HepG2 (cell line): Measurements from ENCODE around the gene RAPGEF5. TPM values are rescaled to one million over a fixed set of nuclear protein-coding genes. Genes with fewer than 3 reads are reported as not detected.

Experiments used
- ATAC-seq: fragments of 200-7000 bp; cut with Tn5 transposase; 3 replicates; pipeline ENCODE4 v1.9.1; 2020; ENCODE audit warnings: mild to moderate bottlenecking, moderate library complexity
- BruUV-seq: library from RNA; stranded (reverse); fragments of 400-500 nt; replicated peaks from 2 replicates; lab custom pipeline; 2021; lab: Mats Ljungman, UMichigan
- CTCF ChIA-PET: fragments of 300-600 bp; formaldehyde crosslinking; extraction: SDS; loops from one replicate; lab custom pipeline; 2021; ENCODE audit warnings: low total read pairs, inconsistent platforms, low intra/inter-chr PET ratio; lab: Yijun Ruan, JAX
- POLR2A ChIA-PET: fragments of 350-600 bp; sonication (Branson Sonifier 250); formaldehyde crosslinking; loops from one replicate; lab custom pipeline; 2020; ENCODE audit warnings: antibody characterized with exemption, inconsistent platforms; lab: Yijun Ruan, JAX
- DNase-seq: peaks from one replicate; pipeline ENCODE4 v3.0.0-alpha.2; 2015; ENCODE audit warnings: low spot score
- FAIRE-seq: peaks from 3 replicates; lab custom pipeline; 2011; peaks lifted over from hg19 to GRCh38; lab: Jason Lieb, UNC
- H2AFZ ChIP-seq: one replicate; pipeline ENCODE4 v1.6.1; 2011; ENCODE audit warnings: low read length, inconsistent platforms
- H3K27ac ChIP-seq: fragments of 300-600 bp; 3 replicates; pipeline ENCODE4 v1.8.0; 2011; ENCODE audit warnings: mixed run types, mild to moderate bottlenecking, mixed read lengths, low read length, inconsistent platforms; ENCODE audit not compliant: insufficient read depth; ENCODE audit errors: extremely low read length
- H3K27me3 ChIP-seq, 2 experiments: fragments of 200-600 bp in 1 of 2; 2 replicates in 1 of 2; 3 replicates in 1 of 2; pipeline versions ENCODE4 v1.6.0 to v1.8.0; 2011; ENCODE audit warnings: low read length in 2 of 2, mild to moderate bottlenecking in 2 of 2, moderate library complexity in 2 of 2, inconsistent platforms in 1 of 2; ENCODE audit not compliant: insufficient read depth in 2 of 2, control insufficient read depth in 1 of 2
- H3K36me3 ChIP-seq, 2 experiments: fragments of 200-600 bp in 1 of 2; replicated peaks in 1 of 2; 2 replicates in 1 of 2; 3 replicates in 1 of 2; pipeline versions ENCODE4 v1.5.1 to v1.8.0; 2011; ENCODE audit warnings: low read length in 2 of 2, inconsistent platforms in 1 of 2; ENCODE audit not compliant: insufficient read depth in 2 of 2, control insufficient read depth in 1 of 2
- H3K4me1 ChIP-seq: 2 replicates; pipeline ENCODE4 v1.5.1; 2012; ENCODE audit warnings: low read length, inconsistent platforms; ENCODE audit not compliant: insufficient read depth
- H3K4me2 ChIP-seq: 2 replicates; pipeline ENCODE4 v1.6.0; 2011; ENCODE audit warnings: low read depth, low read length, inconsistent platforms
- H3K4me3 ChIP-seq, 3 experiments: fragments of 200-600 bp in 1 of 3; sonication (generic), shearing (Covaris generic) in 1 of 3; replicated peaks in 1 of 3; 2 replicates each; pipeline ENCODE4 v1.5.1; 2011 to 2016; ENCODE audit warnings: low read length in 3 of 3, inconsistent platforms in 2 of 3, low read depth in 2 of 3, mild to moderate bottlenecking in 2 of 3, control low read depth in 1 of 3, mixed read lengths in 1 of 3; ENCODE audit not compliant: insufficient read depth in 1 of 3
- H3K79me2 ChIP-seq: one replicate; pipeline ENCODE4 v1.6.1; 2011; ENCODE audit warnings: low read length, inconsistent platforms; ENCODE audit not compliant: insufficient read depth
- H3K9ac ChIP-seq: 2 replicates; pipeline ENCODE4 v1.6.0; 2011; ENCODE audit warnings: mild to moderate bottlenecking, low read depth, low read length, inconsistent platforms; ENCODE audit not compliant: insufficient read depth
- H3K9me3 ChIP-seq: 2 replicates; pipeline ENCODE4 v1.5.1; 2012; ENCODE audit warnings: mild to moderate bottlenecking, low read length
- H4K20me1 ChIP-seq: 2 replicates; pipeline ENCODE4 v1.6.0; 2011; ENCODE audit warnings: inconsistent platforms, mild to moderate bottlenecking, low read length, moderate library complexity; ENCODE audit not compliant: insufficient read depth
- ASH2L ChIP-seq: fragments of 300-600, 200-600 bp; sonication (generic); IDR thresholded peaks from 2 replicates; pipeline ENCODE4 v1.7.0; 2017; ENCODE audit warnings: low read depth, mild to moderate bottlenecking, moderate library complexity, mixed read lengths, low read length; ENCODE audit not compliant: insufficient read length
- HNF4A ChIP-seq: sonication (generic); formaldehyde crosslinking; IDR thresholded peaks from 2 replicates; pipeline ENCODE4 v1.4.0; 2020; ENCODE audit warnings: missing genetic modification reagents
- PLRG1 ChIP-seq: fragments of 450-650 bp; conservative IDR thresholded peaks from 2 replicates; pipeline ENCODE4 v1.6.1; 2016
- PRPF4 ChIP-seq: fragments of 200-400 bp; formaldehyde crosslinking; IDR thresholded peaks from 2 replicates; pipeline ENCODE4 v1.6.1; 2016; ENCODE audit warnings: low read length, low read depth; ENCODE audit not compliant: poor library complexity, severe bottlenecking
- SP2 ChIP-seq: sonication (generic); formaldehyde crosslinking; IDR thresholded peaks from 2 replicates; pipeline ENCODE4 v1.5.1; 2020; ENCODE audit warnings: mild to moderate bottlenecking, missing genetic modification reagents
- TCF7 ChIP-seq: sonication (generic); IDR thresholded peaks from 2 replicates; pipeline ENCODE4 v1.6.1; 2016; ENCODE audit warnings: antibody characterized with exemption, low read depth
- U2AF1 ChIP-seq: fragments of 200-400 bp; formaldehyde crosslinking; optimal IDR thresholded peaks from 2 replicates; pipeline ENCODE3; 2017; ENCODE audit warnings: mild to moderate bottlenecking, low read depth, low read length
- ZFP36L1 ChIP-seq: sonication (generic); formaldehyde crosslinking; IDR thresholded peaks from 2 replicates; pipeline ENCODE4 v1.8.0; 2022; ENCODE audit warnings: mild to moderate bottlenecking, missing genetic modification reagents, moderate library complexity
- ZMAT3 ChIP-seq: sonication (generic); formaldehyde crosslinking; conservative IDR thresholded peaks from 2 replicates; pipeline ENCODE4 v1.7.0; 2021; ENCODE audit warnings: missing genetic modification reagents
- ZNF792 ChIP-seq: IDR thresholded peaks from 2 replicates; pipeline ENCODE4 v1.6.1; 2016
- ZSCAN22 ChIP-seq: sonication (generic); formaldehyde crosslinking; IDR thresholded peaks from 2 replicates; pipeline ENCODE4 v1.4.0; 2020; ENCODE audit warnings: mild to moderate bottlenecking, missing genetic modification reagents
- WGBS: methylation state at CpG from one replicate; pipeline ENCODE4 v1.1.6; 2017; ENCODE audit warnings: low lambda C conversion rate; 5-methylcytosine and 5-hydroxymethylcytosine counted together
- in situ Hi-C: cut with HindIII; loops from 2 replicates; pipeline ENCODE4 v1.10.0; 2017; ENCODE audit warnings: low pct_unique_long_range_greater_than_20kb; ENCODE audit not compliant: extremely low pct_ligation_motif_present
- intact Hi-C: fragments of 100-400 bp; cut with micrococcal nuclease; formaldehyde crosslinking; loops from one replicate; pipeline ENCODE4 v1.10.0; 2022; ENCODE audit not compliant: unreplicated experiment
- polyA plus RNA-seq, 8 experiments: library from polyadenylated mRNA; depleted of rRNA in 3 of 8; stranded (reverse) in 7 of 8; unstranded in 1 of 8; fragments of >200 nt; fragmentation: Illumina TruSeq in 4 of 8; extraction: Trizol in 4 of 8; gene quantifications; 2 replicates each; pipeline versions ENCODE4 v1.2.1 to v1.2.3, GENCODE V29; 2011 to 2016; ENCODE audit warnings: low read depth in 4 of 8, missing spikeins in 1 of 8, mixed read lengths in 1 of 8; ENCODE audit not compliant: insufficient read depth in 1 of 8
- total RNA-seq, 5 experiments: library from RNA; depleted of rRNA; stranded (reverse); fragments of >200 nt; fragmentation: Illumina TruSeq; extraction: Trizol; gene quantifications; 2 replicates each; pipeline ENCODE4 v1.2.3, GENCODE V29; 2016; ENCODE audit warnings: low read depth in 1 of 5

RAPGEF5 gene
- total and polyA plus RNA-seq, 2 of the 13 experiments (the other 11 are each of a cell fraction or from before 2014, with no cell fraction given) = 17.1 to 23.4 TPM

DNA sequence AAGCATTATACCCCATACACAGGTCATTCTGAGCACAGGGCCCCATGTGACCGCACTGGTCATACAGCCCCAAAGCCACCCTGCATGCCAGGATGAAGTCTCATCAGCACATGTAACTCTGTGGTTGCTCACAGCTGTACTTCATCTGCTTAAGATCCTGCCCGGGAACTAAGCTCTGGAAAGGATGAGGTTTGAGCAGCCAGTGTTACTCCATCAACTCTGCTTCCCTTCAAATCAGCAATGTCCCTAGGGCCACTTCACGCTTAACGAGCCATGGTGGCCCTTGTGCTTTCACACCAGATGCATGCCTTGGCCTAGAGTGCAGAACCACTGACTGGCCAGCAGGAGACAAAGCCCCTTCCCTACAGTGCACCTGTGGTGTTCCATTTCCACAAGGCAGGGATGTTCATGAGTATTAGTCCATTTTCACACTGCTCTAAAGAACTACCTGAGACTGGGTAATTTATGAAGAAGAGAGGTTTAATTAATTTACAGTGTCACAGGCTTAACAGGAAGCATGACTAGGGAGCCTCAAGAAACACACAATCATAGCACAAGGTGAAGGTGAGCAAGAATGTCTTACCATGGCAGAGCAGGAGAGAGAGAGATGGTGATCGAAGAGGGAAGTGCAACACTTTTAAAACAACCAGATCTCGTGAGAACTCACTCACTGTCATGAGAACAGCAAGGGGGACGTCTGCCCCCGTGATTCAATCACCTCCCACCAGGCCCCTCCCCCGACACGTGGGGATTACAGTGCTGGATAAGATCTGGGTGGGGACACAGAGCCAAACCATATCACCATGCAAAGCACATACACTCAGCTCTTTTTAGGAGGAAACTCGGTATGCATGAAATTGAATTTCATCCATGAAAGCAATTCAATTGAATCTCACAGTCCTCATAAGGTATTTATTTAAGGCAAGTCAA, 262.3 kb downstream of the RAPGEF5 start:
- no peak for TF ChIP-seq ASH2L
- TF ChIP-seq ZNF792 (CRISPR knock-in tag) = no peak
- TF ChIP-seq ZSCAN22 (CRISPR knock-in tag) = no peak
- TF ChIP-seq ZFP36L1 (CRISPR knock-in tag) = no peak
- TF ChIP-seq PRPF4 = no peak
- TF ChIP-seq ZMAT3 (CRISPR knock-in tag) = no peak
- TF ChIP-seq HNF4A = no peak
- TF ChIP-seq PLRG1 = no peak
- TF ChIP-seq TCF7 = no peak
- no peak for TF ChIP-seq U2AF1
- TF ChIP-seq SP2 (CRISPR knock-in tag) = no peak
- FAIRE-seq = no peak
- no peaks in the 10 kb centered on the region for H3K36me3 ChIP-seq
- peak; percentile 91 for ATAC-seq
- H4K20me1 ChIP-seq = no peaks in the 10 kb centered on the region
- ChIA-PET CTCF (no interaction called here), POLR2A (no interaction called here)
- H3K4me2 ChIP-seq = no peak overlapping the region
- no peaks in the 10 kb centered on the region for H3K79me2 ChIP-seq
- H3K9me3 ChIP-seq = no peaks in the 10 kb centered on the region
- intact Hi-C loops (no loop called here), in situ Hi-C loops (no loop called here)
- H3K27ac ChIP-seq = no peak overlapping the region
- H3K4me3 ChIP-seq = no peak overlapping the region
- 15% methylated on average over 9 of the region's 11 CpGs for WGBS
- no peak for DNase-seq
- peaks cover 0 to 9% of the 10 kb centered on the region in 2 experiments; a peak in 3 of 5 replicates for H3K27me3 ChIP-seq
- no TSS peak for BruUV-seq
- no peak overlapping the region for H2AFZ ChIP-seq
- H3K9ac ChIP-seq = no peak overlapping the region
- H3K4me1 ChIP-seq = no peaks in the 10 kb centered on the region
